NCI-H1930 (cell line): ENCODE results near the gene C1orf210.

Experiments used
- DNase-seq, 2 experiments: peaks; one replicate each; lab custom pipeline; 2025; lab: John Stamatoyannopoulos, UW

Gene C1orf210

GRCh38 chr1:43274125-43274803 lies 11.1 kb downstream of the C1orf210 start:
- no peak for DNase-seq

- DNase-seq: no peak
Measured at GRCh38 chr1:43273708-43274107, 11.7 kb downstream of the C1orf210 start.

DNA sequence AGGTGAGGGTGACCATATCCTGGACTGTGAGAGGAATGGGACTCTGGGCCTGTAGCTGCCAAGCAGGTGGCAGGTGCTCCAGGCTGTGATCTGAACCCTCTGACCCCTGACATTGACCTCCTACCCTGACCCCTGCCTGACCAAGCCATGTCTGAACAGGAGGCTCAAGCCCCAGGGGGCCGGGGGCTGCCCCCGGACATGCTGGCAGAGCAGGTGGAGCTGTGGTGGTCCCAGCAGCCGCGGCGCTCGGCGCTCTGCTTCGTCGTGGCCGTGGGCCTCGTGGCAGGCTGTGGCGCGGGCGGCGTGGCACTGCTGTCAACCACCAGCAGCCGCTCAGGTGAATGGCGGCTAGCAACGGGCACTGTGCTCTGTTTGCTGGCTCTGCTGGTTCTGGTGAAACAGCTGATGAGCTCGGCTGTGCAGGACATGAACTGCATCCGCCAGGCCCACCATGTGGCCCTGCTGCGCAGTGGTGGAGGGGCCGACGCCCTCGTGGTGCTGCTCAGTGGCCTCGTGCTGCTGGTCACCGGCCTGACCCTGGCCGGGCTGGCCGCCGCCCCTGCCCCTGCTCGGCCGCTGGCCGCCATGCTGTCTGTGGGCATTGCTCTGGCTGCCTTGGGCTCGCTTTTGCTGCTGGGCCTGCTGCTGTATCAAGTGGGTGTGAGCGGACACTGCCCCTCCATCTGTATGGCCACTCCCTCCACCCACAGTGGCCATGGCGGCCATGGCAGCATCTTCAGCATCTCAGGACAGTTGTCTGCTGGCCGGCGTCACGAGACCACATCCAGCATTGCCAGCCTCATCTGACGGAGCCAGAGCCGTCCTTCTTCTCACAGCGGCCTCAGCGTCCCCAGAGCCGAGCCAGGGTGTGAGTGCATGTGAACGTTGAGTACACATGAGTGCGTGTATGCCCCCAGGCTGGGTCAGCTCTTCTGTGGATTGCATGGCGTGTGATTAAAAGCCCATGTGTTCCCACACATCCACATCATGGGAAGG lies 12.5 kb downstream of the C1orf210 start:
- no peak for DNase-seq

GRCh38 chr1:43272161-43272560 lies 13.2 kb downstream of the C1orf210 start:
- no peak for DNase-seq

DNA sequence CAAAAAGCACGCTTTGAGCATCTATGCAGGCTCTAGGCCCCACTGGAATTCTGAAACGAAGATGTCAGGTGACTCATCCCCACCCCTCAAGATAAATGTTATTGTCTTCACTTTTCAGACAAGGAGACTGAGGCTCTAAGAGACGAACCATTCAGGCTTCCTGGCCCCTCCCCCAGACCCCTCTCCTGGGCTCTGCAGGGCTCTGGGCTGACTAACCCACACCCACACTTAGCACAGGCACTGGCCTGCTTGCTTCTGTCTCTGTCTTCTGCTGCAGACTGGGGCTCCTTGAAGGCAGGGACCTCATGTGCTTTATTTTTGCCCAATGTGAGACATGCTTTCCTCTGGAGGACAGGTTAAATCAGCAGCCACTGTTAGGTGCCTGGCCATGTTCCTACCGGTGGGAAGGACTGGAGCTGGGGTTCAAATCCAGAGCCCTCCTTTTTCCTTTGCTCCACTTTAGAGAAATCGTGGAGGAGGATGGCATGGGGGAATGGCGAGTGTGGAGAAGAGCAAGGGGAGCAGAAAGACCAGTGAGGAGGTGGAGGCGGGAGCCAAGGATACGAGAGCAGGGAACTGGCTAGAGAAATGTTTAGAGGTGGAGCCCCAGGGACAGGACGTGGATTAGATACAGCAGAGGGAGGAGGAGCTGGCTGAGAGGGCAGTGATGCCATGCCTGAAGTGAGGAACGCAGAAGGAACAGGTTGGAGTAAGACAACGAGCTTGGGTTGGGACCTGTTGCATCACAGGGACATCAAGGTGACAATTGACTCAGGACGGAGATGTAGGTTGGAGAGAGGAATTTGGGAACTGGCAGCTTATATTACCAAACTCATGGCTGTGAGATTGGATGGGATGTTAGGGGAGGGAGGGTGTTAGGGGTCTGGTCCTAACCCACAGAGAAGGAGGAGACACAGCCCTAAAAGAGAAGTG lies 13.9 kb downstream of the C1orf210 start:
- DNase-seq: no peak

DNA sequence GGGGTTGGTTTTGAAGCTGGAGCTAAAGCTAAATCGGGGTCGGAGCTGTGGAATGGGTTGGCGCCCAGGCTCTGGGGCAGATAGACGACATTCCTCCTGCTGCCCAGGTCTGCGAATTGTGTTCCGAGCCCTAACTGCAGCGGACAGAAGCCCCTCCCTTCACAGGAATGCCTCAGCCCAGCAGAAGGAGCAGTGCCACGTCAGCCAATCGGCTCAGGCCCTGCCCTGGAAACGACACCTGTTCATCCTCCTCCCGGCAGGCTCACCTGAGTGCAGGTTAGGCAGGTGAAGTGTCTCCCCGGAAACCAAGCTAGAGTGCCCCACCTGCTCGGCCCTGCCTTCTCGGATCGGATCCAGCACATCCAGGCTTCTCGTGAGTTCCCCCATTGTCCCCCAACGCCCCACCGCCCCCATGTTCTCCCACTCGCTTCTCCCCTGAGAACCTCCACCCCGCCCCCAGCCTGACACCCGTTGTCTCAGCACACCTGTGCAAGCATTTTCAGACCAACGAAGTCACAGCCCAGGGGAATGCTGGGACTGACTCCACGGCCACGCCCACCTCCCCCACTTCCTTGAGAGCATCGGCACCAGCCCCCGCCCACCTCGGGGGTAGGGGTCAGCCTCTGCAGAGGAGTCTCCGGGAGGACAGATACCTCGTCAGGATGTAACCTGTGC lies 14.8 kb downstream of the C1orf210 start:
- no peak for DNase-seq

DNA sequence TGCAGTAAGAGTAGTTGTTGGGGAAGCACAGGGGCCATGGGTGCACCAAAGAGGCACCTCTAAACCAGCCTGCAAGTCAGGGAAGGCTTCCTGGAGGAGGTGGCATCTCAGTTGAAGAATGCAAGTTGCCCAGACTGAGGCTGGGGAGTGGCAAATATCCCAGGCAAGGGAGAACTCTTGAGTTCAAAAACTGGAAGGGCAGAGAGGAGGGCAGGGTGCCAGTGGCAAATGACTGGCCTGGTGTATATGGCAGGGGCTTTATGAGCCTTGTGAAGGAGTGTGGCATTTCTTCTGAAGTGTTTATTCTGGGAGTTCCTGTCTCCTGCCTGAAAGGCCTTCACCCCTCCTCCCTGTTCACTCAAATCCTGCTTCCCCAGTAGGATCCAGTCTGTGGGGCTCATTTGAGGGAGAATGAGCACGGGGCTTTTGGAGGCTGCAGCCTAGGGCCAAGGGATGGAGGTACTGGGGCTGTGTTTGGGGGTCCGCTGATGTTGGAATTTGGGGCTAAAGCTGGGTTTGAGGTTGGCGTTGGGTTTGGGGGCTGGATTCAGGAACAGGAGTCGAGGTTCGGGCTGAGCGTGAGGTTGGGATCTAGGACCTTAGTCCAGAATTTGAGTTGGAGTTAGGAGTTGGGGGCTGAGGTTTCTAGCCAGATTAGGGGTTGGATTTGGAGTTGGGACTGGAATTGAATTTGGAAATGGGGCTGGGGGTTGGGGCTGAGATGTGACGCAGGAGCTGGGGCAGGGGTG lies 15.6 kb downstream of the C1orf210 start, which contains the start of gene TMEM125:
TMEM125 (plus strand) TSS at position 357 of the 749 bp plus-strand sequence. CDS start 2,740 bp downstream, outside the sequence.
- no peak for DNase-seq

GRCh38 chr1:43267818-43268425 lies 17.5 kb downstream of the C1orf210 start:
- DNase-seq: no peak

DNA sequence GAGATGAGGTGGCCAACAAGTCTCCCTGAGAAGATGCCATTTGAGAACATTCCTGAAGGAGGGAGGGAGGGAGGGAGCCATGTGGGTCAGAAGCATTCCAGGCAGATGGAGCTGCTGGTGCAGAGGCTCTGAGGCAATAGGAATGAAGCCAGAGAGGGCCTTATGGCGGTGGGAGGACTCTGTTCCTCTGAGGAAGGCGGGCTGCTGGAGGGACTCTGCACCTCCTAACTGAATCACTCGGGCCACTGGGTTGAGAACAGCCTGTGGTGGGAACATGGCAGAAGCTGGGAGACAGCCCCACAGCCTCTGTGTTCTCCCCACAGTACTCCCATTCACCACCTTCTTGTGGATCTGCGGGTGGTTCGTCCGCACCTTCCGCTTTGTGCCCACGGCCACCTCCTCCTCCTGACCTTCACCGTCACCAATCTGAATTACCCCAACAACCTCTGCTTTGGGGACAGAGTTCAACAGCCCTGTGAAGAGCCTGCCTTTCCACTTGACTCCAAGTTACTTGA lies 18.0 kb downstream of the C1orf210 start:
- no peak for DNase-seq

- no peak for DNase-seq
Measured at GRCh38 chr1:43266881-43267280, 18.5 kb downstream of the C1orf210 start.

DNA sequence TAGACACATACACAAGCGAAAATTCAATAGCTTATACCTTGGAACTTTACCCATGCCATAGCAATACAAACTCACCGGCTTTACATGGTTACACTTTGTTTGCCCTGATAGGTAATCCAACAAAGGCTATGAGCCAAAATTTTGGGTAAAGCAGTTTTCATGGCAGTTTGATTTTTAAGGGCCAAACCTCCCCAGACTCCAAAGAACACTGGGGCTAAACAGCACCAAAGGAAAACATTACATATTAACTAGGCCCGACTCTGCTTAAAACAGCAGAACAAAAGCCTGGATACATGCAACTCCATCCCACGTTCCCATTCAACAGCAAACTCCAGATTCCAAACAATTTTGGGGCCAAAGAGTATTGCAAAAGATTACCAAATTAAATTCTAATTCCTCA lies 19.9 kb downstream of the C1orf210 start:
- no peak for DNase-seq

GRCh38 chr1:43258370-43258769 lies 27.0 kb downstream of the C1orf210 start:
- no peak for DNase-seq

DNA sequence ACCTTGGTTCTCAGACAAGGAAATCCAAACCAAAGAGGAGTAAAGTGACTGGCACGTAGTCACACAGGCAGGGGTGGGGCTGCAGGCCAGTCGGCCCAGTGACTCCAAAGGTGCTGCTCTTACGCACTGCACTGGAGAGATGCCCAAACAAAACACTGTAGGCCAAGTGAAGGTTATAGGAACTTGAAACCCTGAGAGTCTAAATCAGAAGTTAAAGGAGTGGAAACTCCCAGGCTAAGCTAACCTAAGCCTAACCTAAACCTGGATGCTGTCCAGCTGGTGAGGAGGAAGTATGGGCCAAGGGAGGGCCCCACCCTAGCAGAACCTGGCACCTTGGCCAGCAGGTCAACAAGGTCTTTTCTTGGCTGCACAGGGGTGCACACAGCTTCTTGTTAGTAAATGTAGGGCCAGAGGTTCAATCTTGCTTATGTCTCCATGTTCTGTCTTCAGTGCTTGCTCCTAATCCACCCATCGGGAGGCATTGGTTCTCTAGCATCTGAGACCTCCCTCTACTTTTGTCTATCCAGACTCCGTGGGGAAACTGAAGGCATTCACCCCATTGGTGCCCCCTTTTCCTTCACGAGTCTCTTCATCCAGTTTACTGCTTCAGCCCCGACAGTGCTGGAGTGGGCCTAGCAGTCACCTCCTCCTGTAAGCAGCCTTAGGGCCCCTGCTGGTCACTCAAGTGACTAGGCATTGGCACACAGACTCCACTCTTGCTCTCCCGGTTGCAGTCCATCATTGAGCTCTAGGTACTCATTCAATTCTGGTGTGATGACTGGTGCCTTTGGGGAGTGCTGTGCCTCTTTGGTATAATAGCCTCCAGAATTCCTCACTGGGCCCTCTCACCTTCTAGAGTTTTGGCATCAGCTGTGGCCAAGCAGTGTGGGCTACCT lies 28.5 kb downstream of the C1orf210 start:
- no peak for DNase-seq

GRCh38 chr1:43255438-43256210 lies 29.8 kb downstream of the C1orf210 start:
- no peak for DNase-seq

DNA sequence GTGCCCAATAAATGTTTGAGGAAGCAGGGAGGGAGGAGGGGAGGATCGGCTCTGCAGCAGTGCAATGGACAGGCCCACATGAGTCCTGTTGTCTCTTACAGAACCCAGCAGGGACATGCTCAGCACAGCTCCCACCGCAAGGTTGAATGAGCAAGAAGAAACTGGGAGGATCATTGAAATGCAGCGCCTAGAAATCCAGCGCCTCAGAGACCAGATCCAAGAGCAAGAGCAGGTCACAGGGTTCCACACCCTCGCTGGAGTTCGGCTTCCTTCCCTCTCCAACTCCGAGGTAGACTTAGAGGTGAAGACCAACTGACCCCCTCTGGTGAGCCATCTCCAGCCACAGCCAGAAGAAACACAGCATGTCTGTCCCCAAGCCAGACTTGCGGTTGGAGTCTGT lies 31.5 kb downstream of the C1orf210 start:
- DNase-seq: no peak

GRCh38 chr1:43253173-43253572 lies 32.2 kb downstream of the C1orf210 start:
- no peak for DNase-seq

DNA sequence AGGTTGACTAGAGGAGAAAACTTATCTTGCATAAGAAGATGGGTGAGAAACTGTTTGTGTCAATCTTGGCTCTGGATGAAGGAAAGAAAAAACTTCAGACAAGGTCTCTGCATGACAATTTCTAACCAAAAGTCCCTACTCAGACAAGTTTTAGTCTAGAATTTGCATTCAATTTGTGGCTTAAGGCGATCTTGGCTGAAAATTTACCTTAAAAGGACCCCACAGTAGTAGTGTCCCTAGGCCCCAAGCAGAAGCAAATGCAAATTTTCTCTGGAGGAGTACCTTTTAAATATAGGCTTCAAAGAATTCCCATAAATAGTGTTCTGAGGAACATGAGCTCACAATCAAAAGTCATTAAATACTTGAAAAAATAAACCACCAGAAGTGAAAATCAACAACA lies 33.2 kb downstream of the C1orf210 start:
- no peak for DNase-seq

- DNase-seq: no peak
Measured at GRCh38 chr1:43251024-43251423, 34.4 kb downstream of the C1orf210 start.
